GM10266 (cell line): Measurements from ENCODE around the gene LPIN1.

Experiments used
- DNase-seq: peaks from one replicate; pipeline ENCODE4 v3.0.0; 2012; ENCODE audit errors: extremely low spot score
- CTCF ChIP-seq: IDR thresholded peaks from 2 replicates; pipeline ENCODE4 v1.5.1; 2012; ENCODE audit warnings: mild to moderate bottlenecking, low read depth; ENCODE audit not compliant: control insufficient read depth, insufficient read depth; ENCODE audit errors: missing control alignments

Gene LPIN1

DNA sequence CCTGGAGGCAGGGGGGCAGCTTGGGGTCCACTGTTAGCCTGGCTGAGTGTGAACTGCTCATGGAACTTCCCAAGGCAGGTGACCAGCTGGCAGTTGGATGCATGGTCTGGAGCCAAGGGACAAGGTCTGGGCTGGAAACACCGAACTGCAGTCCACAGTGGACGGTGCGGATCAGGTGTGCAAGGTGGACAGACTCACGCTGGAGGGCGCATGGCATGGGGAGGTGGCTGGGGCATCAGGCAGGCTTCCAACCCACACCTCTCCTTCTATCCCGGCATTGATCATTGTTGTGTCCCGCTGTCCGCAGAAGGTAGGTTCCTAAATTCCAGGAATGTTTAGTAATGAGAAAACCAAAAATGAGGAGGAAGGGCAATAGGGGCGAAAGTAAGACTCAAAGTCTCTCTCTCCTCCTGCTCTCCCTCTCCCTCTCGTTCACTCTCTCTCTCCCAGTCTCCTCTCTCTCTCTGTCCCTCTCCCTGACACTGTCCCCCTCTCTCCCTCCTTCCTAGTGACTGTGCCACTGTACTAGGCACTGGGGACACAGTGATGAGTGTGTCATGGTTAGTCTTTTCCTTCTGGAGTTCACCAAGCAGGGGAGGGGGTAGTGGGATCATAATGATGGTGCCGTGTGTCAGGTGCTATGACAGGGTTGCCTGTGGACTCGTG is 30.3 kb upstream of the LPIN1 start:
- DNase-seq, result no peak
- TF ChIP-seq CTCF, result no peak

GRCh38 chr2:11716689-11717321 is 29.6 kb upstream of the LPIN1 start:
- TF ChIP-seq CTCF, result no peak
- DNase-seq, result no peak

- no peak for TF ChIP-seq CTCF
- no peak for DNase-seq
These were observed 28.8 kb upstream of the LPIN1 start for GRCh38 chr2:11717623-11718022.

- DNase-seq, result no peak
- no peak for TF ChIP-seq CTCF
These were observed 27.8 kb upstream of the LPIN1 start for GRCh38 chr2:11718606-11719005.

GRCh38 chr2:11719230-11719977 is 27.0 kb upstream of the LPIN1 start:
- TF ChIP-seq CTCF, result no peak
- DNase-seq, result no peak

- DNase-seq, result no peak
- no peak for TF ChIP-seq CTCF
These were observed 25.7 kb upstream of the LPIN1 start for GRCh38 chr2:11720752-11721151.

- no peak for DNase-seq
These were observed 24.0 kb upstream of the LPIN1 start for GRCh38 chr2:11722292-11723060.

More at GRCh38 chr2:11722292-11723060, 24.0 kb upstream of the LPIN1 start:
- TF ChIP-seq CTCF, result no peak
